Thoracic aorta (tissue), 2 donors: ENCODE results near the gene SEMA4D. TPM values are rescaled to one million over a fixed set of nuclear protein-coding genes. Genes with fewer than 3 reads are reported as not detected.

Experiments
- ATAC-seq: fragments of 150-250 bp; one replicate; pipeline ENCODE4 v1.8.0; 2017; ENCODE audit warnings: low read depth; ENCODE audit not compliant: insufficient number of reproducible peaks, low FRiP score
- DNase-seq: peaks from one replicate; pipeline ENCODE4 v3.0.0-alpha.2; 2020; ENCODE audit warnings: low spot score
- H3K27ac ChIP-seq, 2 donors: fragments of 200-600 bp; sonication (generic); 1 replicate in 1 of 2; 2 replicates in 1 of 2; pipeline ENCODE4 v1.5.1; 2016; ENCODE audit warnings: mild to moderate bottlenecking in 2 of 2, moderate library complexity in 2 of 2
- H3K27me3 ChIP-seq: fragments of 200-600 bp; sonication (generic); replicated peaks from 2 replicates; pipeline ENCODE4 v1.6.0; 2016; ENCODE audit warnings: mild to moderate bottlenecking; ENCODE audit not compliant: insufficient read depth
- H3K36me3 ChIP-seq: fragments of 200-600 bp; sonication (generic); one replicate; pipeline ENCODE4 v1.5.1; 2016
- H3K4me1 ChIP-seq, 2 donors: fragments of 200-600 bp; sonication (generic); 1 replicate in 1 of 2; 2 replicates in 1 of 2; pipeline versions ENCODE4 v1.5.1 to v1.6.0; 2016; ENCODE audit warnings: low read depth in 2 of 2, mild to moderate bottlenecking in 1 of 2; ENCODE audit not compliant: control insufficient read depth in 1 of 2
- H3K4me3 ChIP-seq: fragments of 200-600 bp; sonication (generic); 2 replicates; pipeline ENCODE4 v1.5.1; 2016; ENCODE audit warnings: mild to moderate bottlenecking
- H3K9me3 ChIP-seq: fragments of 200-600 bp; sonication (generic); 2 replicates; pipeline ENCODE4 v1.5.1; 2016
- total RNA-seq, 2 donors: library from RNA; depleted of rRNA; stranded (reverse); fragments of >200 nt; gene quantifications; one replicate each; pipeline versions ENCODE4 v1.1.0 to v1.2.3, GENCODE V29; 2016
- TF ChIP-seq, protein P1 (sequence below): fragments of 200-600 bp; sonication (generic); IDR thresholded peaks from one replicate; pipeline ENCODE4 v1.5.1; 2019; ENCODE audit warnings: antibody characterized with exemption

SEMA4D gene
- total RNA-seq, 2 donors from 2014 or later, result 16.9 to 20.2 TPM

DNA sequence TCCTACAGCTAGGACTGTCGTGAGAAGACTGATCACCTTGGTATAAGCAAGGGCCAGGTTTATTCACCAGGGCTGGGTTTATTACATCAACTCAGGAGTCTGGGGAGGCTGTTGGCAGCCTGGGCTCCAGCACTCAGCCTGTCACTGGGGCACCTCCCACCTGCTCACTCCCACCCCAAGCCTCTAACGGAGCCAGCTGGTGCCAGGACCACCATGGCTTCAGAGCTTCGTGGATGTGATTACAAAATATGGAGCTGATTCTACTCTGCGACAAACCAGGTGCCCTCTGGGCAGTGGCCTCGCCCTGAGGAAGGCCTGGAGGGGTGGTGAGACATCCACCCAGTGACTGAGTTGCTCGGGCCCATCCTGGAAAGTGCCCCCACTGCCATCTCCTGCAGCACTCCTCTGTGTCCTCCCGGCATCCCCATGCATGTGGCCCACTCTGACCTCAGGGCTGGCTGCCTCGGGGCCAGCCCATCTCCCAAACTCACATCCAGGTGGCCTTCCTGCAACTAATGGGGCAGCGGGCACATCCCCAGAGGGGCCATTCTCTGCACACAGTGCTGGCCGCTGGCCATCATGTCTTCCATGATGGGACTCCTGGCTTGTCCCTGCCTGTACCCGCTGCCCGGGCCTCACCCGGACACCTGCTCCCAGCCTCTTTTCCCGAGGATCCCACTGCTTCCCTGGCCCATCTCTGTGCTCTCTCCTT lies 130.0 kb downstream of the SEMA4D start:
- Histone ChIP-seq H3K4me3 (no peak overlapping the region), H3K4me1 (no peaks in the 10 kb centered on the region), H3K27ac (no peak overlapping the region), H3K9me3 (no peaks in the 10 kb centered on the region), H3K36me3 (no peaks in the 10 kb centered on the region), H3K27me3 (no peaks in the 10 kb centered on the region)
- no peak for ATAC-seq
- no peak for DNase-seq
- TF ChIP-seq, protein P1, sequence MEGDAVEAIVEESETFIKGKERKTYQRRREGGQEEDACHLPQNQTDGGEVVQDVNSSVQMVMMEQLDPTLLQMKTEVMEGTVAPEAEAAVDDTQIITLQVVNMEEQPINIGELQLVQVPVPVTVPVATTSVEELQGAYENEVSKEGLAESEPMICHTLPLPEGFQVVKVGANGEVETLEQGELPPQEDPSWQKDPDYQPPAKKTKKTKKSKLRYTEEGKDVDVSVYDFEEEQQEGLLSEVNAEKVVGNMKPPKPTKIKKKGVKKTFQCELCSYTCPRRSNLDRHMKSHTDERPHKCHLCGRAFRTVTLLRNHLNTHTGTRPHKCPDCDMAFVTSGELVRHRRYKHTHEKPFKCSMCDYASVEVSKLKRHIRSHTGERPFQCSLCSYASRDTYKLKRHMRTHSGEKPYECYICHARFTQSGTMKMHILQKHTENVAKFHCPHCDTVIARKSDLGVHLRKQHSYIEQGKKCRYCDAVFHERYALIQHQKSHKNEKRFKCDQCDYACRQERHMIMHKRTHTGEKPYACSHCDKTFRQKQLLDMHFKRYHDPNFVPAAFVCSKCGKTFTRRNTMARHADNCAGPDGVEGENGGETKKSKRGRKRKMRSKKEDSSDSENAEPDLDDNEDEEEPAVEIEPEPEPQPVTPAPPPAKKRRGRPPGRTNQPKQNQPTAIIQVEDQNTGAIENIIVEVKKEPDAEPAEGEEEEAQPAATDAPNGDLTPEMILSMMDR, result no peak

DNA sequence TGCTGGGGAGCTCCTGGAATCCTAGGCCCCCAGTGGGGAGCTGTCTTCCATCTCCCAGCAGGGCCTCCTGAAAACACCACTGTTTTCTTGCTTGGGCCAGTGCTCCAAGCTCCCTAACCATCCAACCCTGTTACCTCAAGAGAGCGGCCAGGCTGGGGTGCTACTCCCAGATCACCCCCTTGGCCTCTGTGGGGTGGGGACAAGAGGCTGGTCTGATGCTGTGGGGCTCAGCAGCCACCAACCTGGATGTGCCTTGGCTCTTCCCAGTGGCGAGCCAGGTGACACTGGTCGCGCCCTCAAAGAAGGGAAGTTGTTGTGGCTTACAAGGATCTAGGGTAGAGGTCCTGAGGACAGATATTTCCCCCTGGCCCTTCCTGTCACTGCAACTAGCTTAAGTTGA lies 130.6 kb downstream of the SEMA4D start:
- TF ChIP-seq, protein P1, result no peak

DNA sequence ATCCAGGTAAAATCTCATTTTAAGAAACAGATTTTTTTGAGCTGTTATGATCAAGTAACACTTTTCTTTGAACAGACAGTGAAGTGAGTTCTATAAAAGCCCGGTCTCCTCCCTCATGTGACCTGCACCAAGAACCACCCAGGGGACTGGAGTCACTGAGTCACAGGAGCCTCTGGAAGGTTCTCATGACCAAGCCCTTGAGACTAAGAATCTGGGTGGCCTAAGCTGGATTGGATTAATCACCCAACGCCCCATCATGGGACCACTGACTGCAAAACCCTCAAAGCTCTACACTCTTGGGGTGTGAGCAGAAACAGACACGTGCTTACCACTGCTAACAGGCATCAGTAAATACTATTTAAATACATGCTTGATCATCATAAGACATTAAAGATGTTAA lies 131.2 kb downstream of the SEMA4D start:
- Histone ChIP-seq H3K4me3 (no peak overlapping the region), H3K4me1 (no peaks in the 10 kb centered on the region), H3K9me3 (no peaks in the 10 kb centered on the region), H3K27ac (no peak overlapping the region), H3K36me3 (peaks cover 5% of the 10 kb centered on the region), H3K27me3 (no peaks in the 10 kb centered on the region)
- no peak for ATAC-seq
- TF ChIP-seq, protein P1, result no peak
- no peak for DNase-seq

More for the DNA sequence above, 130.6 kb downstream of the SEMA4D start:
- H3K27me3 ChIP-seq, result no peaks in the 10 kb centered on the region
- no peak overlapping the region for H3K4me3 ChIP-seq
- no peak overlapping the region for H3K27ac ChIP-seq
- no peaks in the 10 kb centered on the region for H3K36me3 ChIP-seq
- no peak for ATAC-seq
- H3K9me3 ChIP-seq, result no peaks in the 10 kb centered on the region
- no peak for DNase-seq
- H3K4me1 ChIP-seq, result no peaks in the 10 kb centered on the region

DNA sequence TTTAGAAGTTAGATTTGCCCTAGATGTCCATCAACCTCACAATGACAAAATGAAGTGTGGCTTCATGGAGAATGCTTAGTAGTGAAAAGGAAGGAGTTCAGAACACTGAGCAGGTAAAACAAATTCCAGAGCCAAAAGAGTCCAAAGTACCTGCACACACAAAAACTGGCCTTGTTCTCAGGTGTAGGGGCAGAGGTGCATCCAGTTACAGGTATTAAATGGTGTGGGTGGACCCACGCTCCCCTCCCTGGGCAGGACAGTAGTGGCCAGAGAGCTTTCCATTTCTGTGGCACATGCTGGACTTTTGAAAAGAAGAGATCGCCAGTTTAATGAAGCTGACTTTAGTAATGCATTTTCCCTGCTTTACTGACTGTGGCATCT lies 132.4 kb downstream of the SEMA4D start:
- Histone ChIP-seq H3K27ac (no peak overlapping the region), H3K4me3 (no peak overlapping the region), H3K4me1 (no peaks in the 10 kb centered on the region), H3K36me3 (peaks cover 17% of the 10 kb centered on the region), H3K27me3 (no peaks in the 10 kb centered on the region), H3K9me3 (no peaks in the 10 kb centered on the region)
- TF ChIP-seq, protein P1, result no peak
- DNase-seq (no peak), ATAC-seq (no peak)

DNA sequence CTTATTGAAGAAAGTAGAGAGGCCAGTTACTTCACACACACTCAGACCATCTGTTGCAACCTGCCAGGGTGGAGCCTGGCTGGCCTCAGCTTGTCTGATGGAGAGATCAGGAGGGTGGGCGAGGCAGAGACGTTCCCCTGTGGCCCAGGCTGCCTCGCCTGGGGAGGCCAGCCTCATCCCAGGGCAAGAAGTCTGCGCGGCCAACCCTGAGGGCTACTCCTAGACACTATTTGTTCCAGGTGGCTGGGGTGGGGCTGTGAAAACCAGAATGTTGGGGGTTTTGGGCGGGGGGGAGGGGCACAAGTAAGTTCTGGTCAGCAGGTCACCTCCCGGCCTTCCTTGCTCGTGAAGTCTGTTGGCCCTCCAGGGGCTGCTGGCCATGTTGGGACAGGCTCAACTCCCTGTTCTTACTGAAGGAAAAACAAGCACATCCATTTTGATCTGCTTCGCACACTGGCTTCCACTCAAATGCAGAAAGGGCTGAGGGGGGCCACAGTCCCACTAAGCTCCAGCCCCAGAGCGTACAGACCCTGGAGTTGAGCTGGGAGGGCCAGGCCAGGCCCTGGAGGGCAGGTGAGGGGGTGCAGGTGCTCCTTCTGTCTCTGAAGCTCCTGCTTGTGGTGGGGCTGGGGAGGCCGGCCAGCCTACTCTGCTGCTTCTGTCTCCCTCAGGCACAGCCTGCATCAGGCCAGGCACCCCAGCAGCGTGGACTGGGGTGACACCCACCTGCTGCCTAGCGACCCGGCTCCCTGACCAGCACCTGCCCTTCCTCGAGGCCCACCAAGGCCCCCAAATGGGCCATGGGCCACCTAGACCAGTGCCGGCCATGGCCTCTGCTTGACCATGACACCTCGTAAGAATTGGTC lies 133.0 kb downstream of the SEMA4D start:
- H3K27me3 ChIP-seq, result no peaks in the 10 kb centered on the region
- H3K27ac ChIP-seq, result no peak overlapping the region
- no peak overlapping the region for H3K4me3 ChIP-seq
- TF ChIP-seq, protein P1, result no peak
- ATAC-seq (no peak), DNase-seq (no peak)
- H3K9me3 ChIP-seq, result no peaks in the 10 kb centered on the region
- H3K36me3 ChIP-seq, result peaks cover 24% of the 10 kb centered on the region
- no peaks in the 10 kb centered on the region for H3K4me1 ChIP-seq
